ENCODE data around the gene MYH14.

DNA sequence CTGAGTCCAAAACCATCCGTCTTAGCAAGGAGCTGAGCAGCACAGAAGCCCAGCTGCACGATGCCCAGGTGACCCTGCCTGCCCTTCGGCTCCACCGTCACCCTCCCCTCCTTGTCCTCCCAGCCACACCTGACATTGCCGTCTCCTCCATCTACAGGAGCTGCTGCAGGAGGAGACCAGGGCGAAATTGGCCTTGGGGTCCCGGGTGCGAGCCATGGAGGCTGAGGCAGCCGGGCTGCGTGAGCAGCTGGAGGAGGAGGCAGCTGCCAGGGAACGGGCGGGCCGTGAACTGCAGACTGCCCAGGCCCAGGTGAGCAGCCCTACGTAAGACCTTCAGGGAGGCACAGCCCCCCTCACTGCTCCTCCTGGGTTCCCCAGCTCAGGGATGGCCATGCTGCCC lies 76.7 kb downstream of the MYH14 start:
- TF ChIP-seq, protein P1, sequence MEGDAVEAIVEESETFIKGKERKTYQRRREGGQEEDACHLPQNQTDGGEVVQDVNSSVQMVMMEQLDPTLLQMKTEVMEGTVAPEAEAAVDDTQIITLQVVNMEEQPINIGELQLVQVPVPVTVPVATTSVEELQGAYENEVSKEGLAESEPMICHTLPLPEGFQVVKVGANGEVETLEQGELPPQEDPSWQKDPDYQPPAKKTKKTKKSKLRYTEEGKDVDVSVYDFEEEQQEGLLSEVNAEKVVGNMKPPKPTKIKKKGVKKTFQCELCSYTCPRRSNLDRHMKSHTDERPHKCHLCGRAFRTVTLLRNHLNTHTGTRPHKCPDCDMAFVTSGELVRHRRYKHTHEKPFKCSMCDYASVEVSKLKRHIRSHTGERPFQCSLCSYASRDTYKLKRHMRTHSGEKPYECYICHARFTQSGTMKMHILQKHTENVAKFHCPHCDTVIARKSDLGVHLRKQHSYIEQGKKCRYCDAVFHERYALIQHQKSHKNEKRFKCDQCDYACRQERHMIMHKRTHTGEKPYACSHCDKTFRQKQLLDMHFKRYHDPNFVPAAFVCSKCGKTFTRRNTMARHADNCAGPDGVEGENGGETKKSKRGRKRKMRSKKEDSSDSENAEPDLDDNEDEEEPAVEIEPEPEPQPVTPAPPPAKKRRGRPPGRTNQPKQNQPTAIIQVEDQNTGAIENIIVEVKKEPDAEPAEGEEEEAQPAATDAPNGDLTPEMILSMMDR (conservative IDR thresholded peaks at IDR 0.05; ENCODE audit: low read depth, low read length), result no peak
- TF ChIP-seq POLR2A (IDR thresholded peaks at IDR 0.05; ENCODE audit: low read depth, low read length) (no peak), RFX5 (IDR thresholded peaks at IDR 0.05; ENCODE audit: low read depth, low read length) (no peak), CEBPB (IDR thresholded peaks at IDR 0.05; ENCODE audit: low read depth, low read length) (no peak), RAD21 (IDR thresholded peaks at IDR 0.05; ENCODE audit: low read length) (no peak), BHLHE40 (IDR thresholded peaks at IDR 0.05; ENCODE audit: low read depth, low read length) (no peak), NFE2L2 (IDR thresholded peaks at IDR 0.05; ENCODE audit: low read depth, low read length) (no peak), RCOR1 (IDR thresholded peaks at IDR 0.05; ENCODE audit: insufficient replicate concordance, low read length) (no peak), MAFK (IDR thresholded peaks at IDR 0.05; ENCODE audit: low read depth, low read length) (no peak)
- TF ChIP-seq, protein P2, sequence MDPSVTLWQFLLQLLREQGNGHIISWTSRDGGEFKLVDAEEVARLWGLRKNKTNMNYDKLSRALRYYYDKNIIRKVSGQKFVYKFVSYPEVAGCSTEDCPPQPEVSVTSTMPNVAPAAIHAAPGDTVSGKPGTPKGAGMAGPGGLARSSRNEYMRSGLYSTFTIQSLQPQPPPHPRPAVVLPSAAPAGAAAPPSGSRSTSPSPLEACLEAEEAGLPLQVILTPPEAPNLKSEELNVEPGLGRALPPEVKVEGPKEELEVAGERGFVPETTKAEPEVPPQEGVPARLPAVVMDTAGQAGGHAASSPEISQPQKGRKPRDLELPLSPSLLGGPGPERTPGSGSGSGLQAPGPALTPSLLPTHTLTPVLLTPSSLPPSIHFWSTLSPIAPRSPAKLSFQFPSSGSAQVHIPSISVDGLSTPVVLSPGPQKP (IDR thresholded peaks at IDR 0.05; ENCODE audit: borderline replicate concordance, low read depth, low read length), result no peak
- TF ChIP-seq, protein P3, sequence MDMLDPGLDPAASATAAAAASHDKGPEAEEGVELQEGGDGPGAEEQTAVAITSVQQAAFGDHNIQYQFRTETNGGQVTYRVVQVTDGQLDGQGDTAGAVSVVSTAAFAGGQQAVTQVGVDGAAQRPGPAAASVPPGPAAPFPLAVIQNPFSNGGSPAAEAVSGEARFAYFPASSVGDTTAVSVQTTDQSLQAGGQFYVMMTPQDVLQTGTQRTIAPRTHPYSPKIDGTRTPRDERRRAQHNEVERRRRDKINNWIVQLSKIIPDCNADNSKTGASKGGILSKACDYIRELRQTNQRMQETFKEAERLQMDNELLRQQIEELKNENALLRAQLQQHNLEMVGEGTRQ (IDR thresholded peaks at IDR 0.05; ENCODE audit: low read depth, low read length), result no peak

Measured in IMR-90 (cell line).